GM19452 (cell line): Measurements from ENCODE around the gene SLC25A12.

Experiments
- ATAC-seq: cut with Tn5 transposase; IDR thresholded peaks from one replicate; pipeline ENCODE4 v1.9.1; 2021; ENCODE audit not compliant: unreplicated experiment

The SLC25A12 gene

DNA sequence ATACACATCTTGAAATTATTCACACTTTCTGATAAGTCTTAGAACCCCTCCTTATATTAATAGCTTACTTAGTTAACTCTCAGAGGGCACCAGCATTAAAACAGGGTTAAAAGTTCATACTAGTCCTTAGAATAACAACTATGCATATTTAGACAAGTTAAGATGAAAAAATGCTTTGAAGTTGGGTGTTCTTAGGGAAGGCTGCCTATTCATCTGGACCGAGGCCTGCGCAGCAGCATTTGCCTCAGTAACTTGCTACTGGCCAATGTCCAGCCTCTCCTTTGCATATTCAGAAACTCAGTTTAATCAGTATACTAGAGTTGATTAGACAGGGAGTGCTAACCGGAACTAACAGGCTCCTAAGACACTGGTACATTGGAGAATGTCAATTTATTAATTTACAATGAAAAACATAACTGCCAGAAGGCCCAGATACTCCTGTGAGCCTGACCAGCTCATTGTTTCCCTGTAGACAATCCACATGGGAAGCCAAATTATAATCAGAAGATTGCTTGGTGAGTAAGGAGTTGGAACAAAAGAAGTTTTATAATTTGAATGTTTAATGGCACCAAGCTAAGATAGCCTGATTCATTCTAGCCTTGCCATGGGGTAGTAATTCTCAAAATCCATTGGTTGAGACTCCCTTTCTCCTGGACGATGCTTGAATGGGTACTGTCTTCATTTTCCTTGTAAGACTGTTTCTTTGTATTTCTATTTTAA lies 157.9 kb downstream of the SLC25A12 start:
- ATAC-seq: no peak
